PFSK-1 (cell line): ENCODE data around the gene UBR4.

Source experiments
- FOXP2 ChIP-seq: optimal IDR thresholded peaks from 2 replicates; pipeline ENCODE3; 2011; ENCODE audit warnings: borderline replicate concordance, control low read depth, inconsistent platforms; ENCODE audit not compliant: insufficient read depth; ENCODE audit errors: extremely low read length, extremely low read depth
- POLR2AphosphoS5 ChIP-seq: IDR thresholded peaks from 2 replicates; pipeline ENCODE4 v1.6.1; 2012; ENCODE audit warnings: low read depth, mild to moderate bottlenecking, control low read depth, low read length, moderate library complexity
- SIN3A ChIP-seq: IDR thresholded peaks from 2 replicates; pipeline ENCODE4 v1.6.1; 2012; ENCODE audit warnings: mild to moderate bottlenecking, low read length, moderate library complexity, borderline replicate concordance; ENCODE audit not compliant: insufficient read depth
- TAF1 ChIP-seq: IDR thresholded peaks from 2 replicates; pipeline ENCODE4 v1.6.1; 2012; ENCODE audit warnings: low read length, control low read depth, borderline replicate concordance; ENCODE audit not compliant: insufficient read depth
- TF ChIP-seq, protein P1 (sequence below), 2 experiments: IDR thresholded peaks; 2 replicates each; pipeline versions ENCODE4 v1.6.1 to v1.8.0; 2011 to 2012; ENCODE audit warnings: low read depth in 2 of 2, low read length in 2 of 2, control low read depth in 1 of 2, inconsistent platforms in 1 of 2, mild to moderate bottlenecking in 1 of 2, moderate library complexity in 1 of 2; ENCODE audit not compliant: insufficient read depth in 1 of 2

The UBR4 gene

DNA sequence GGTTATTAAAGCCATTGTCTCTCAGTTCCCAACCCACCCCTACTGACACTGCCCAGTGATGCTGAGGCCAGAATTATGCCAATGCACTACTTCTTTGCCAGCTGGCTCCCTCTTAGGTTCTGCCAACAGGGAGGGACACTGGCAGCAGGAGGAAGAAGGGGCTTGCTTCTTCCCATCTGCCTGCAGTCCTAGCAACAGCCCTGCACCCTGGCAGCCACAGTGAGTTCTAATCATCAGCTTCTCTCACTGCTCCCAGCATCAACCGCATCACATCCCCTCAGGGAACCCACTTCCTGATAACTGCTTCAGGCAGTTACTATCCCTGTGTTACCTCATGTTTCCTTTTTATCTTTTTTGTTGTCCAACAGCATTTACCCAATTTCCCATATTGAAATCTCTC lies 86.2 kb downstream of the UBR4 start:
- TF ChIP-seq TAF1 (no peak), FOXP2 (no peak), SIN3A (no peak), POLR2AphosphoS5 (no peak)
- TF ChIP-seq, protein P1, sequence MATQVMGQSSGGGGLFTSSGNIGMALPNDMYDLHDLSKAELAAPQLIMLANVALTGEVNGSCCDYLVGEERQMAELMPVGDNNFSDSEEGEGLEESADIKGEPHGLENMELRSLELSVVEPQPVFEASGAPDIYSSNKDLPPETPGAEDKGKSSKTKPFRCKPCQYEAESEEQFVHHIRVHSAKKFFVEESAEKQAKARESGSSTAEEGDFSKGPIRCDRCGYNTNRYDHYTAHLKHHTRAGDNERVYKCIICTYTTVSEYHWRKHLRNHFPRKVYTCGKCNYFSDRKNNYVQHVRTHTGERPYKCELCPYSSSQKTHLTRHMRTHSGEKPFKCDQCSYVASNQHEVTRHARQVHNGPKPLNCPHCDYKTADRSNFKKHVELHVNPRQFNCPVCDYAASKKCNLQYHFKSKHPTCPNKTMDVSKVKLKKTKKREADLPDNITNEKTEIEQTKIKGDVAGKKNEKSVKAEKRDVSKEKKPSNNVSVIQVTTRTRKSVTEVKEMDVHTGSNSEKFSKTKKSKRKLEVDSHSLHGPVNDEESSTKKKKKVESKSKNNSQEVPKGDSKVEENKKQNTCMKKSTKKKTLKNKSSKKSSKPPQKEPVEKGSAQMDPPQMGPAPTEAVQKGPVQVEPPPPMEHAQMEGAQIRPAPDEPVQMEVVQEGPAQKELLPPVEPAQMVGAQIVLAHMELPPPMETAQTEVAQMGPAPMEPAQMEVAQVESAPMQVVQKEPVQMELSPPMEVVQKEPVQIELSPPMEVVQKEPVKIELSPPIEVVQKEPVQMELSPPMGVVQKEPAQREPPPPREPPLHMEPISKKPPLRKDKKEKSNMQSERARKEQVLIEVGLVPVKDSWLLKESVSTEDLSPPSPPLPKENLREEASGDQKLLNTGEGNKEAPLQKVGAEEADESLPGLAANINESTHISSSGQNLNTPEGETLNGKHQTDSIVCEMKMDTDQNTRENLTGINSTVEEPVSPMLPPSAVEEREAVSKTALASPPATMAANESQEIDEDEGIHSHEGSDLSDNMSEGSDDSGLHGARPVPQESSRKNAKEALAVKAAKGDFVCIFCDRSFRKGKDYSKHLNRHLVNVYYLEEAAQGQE (IDR thresholded peaks at IDR 0.05; ENCODE audit: insufficient read depth in 1 of 2, low read depth in 2 of 2, low read length in 2 of 2): no peak

DNA sequence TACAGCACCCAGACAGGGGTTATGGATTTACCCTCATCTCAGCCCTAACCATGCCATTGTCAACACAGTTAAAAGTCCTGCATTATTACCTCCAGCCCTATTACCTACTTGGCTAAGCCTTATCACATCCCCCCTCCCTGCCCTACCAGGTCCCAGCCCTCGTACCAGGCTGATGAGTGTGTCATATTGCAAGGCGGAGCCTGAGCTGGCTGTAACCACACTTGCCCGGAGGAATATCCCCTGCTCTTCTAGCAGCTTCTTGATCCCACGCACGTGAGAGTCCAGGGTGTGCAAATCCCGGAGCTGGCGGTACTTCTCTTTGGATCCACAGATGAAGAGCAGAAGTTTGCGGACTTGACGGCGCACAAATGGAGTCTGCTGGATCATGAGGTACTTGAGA lies 87.4 kb downstream of the UBR4 start:
- TF ChIP-seq SIN3A (no peak), TAF1 (no peak)

DNA sequence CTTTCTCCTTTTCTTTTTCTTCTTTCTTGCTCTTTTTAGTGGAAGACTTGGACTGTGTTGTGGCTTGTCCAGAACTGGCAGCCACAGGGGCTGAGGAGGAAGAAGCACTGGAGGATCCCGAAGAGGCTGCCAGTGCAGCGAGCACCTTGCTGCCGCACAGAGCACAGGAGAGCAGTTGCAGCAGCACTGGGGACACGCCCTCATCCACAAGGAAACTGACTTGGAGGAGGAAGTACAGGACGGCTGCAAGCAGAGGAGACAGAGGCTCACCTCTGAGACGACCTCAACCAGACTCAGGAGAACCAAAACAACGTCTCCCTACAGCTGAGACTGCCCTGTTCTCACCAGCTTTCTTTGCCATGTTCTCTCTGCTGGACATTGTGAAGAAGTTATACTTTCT lies 88.9 kb downstream of the UBR4 start:
- TF ChIP-seq, protein P1 (IDR thresholded peaks at IDR 0.05; ENCODE audit: insufficient read depth in 1 of 2, low read depth in 2 of 2, low read length in 2 of 2): no peak
- TF ChIP-seq SIN3A (no peak), POLR2AphosphoS5 (no peak), TAF1 (no peak), FOXP2 (no peak)

DNA sequence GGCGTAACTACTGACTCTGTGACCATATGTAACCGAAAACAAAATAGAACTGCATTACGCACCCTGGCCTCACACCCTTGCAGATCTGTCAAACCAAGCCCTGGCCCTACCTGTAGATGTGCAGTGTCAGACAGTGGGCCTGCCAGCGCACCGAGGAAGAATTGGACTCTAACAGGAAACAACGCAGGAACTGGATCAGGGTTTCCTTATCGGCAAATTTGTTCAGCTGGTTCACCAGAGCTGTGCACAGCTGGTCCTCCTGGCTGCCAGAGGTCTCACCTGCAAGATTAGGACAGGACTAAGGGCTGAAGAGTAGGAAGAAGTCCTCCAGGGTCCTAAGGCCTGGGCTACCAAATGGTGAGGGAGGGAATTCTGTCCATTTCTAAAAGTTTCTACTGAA lies 90.0 kb downstream of the UBR4 start:
- no peak for TF ChIP-seq POLR2AphosphoS5
- TF ChIP-seq TAF1: no peak
- TF ChIP-seq, protein P1 (IDR thresholded peaks at IDR 0.05; ENCODE audit: insufficient read depth in 1 of 2, low read depth in 2 of 2, low read length in 2 of 2): no peak
- TF ChIP-seq SIN3A: no peak
- TF ChIP-seq FOXP2: no peak

DNA sequence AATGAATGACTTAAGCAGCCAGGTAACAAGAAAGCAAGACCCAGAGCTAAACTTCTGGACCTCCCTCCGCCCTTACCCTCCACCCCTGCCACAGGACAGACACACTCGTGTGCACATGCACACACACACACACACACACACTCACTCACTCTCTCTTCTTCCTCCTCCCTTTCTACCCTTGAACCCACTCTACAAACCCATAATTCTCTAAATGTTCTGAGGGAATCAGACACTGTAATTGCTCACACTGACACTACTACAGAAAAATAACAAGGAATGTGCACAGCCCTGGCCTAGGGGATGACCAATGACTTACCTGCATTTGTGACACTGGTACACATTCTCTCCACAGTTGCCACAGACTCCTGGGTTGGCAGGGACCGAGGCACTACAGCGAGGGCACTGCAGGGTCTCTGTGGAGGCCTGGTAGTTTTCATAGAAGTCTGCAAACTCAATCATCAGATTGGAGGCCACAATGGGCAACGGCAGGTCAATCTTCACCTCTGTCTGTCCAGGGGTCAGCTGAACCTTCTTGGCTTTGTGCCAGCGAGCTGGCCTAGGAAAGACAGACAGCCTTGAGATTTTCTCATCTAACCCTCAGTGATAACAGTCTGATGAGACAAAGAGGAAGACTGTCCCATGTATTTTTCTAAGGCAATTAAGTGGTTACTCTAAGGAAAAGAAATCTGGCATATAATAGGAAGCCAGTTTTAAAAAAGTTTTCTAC lies 94.8 kb downstream of the UBR4 start:
- no peak for TF ChIP-seq SIN3A

DNA sequence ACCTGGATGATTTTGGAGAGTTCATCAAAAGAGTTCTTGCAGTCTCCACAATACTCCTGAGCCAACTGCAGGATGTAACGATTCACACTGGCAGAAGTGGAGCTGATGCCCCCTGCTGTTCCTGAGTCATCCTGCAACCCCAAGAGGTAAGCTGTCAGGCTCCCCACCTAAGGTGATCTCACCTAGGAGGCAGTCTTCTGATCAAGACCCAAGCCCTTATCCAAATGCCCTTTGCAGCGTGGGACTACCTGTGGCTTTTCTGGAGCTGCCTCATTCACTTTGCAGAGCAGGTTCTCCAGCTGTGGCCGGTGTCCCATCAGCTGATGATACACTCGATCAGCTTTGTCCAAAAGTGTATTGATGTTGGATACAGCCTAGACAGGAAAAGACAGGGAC lies 96.4 kb downstream of the UBR4 start:
- TF ChIP-seq, protein P1 (IDR thresholded peaks at IDR 0.05; ENCODE audit: insufficient read depth in 1 of 2, low read depth in 2 of 2, low read length in 2 of 2): no peak
- no peak for TF ChIP-seq SIN3A
- no peak for TF ChIP-seq POLR2AphosphoS5
- no peak for TF ChIP-seq FOXP2
- TF ChIP-seq TAF1: no peak
